GM19099 (cell line): ENCODE data around the gene SOX8.

Source experiments
- POLR2A ChIP-seq: IDR thresholded peaks from 3 replicates; pipeline ENCODE4 v1.6.1; 2011; ENCODE audit warnings: low read depth; ENCODE audit not compliant: insufficient read length; ENCODE audit errors: extremely low read depth

SOX8 gene

GRCh38 chr16:979859-980594, 1.5 kb upstream of the SOX8 start:
- TF ChIP-seq POLR2A = no peak

GRCh38 chr16:980595-980854, 1.0 kb upstream of the SOX8 start:
- no peak for TF ChIP-seq POLR2A

DNA sequence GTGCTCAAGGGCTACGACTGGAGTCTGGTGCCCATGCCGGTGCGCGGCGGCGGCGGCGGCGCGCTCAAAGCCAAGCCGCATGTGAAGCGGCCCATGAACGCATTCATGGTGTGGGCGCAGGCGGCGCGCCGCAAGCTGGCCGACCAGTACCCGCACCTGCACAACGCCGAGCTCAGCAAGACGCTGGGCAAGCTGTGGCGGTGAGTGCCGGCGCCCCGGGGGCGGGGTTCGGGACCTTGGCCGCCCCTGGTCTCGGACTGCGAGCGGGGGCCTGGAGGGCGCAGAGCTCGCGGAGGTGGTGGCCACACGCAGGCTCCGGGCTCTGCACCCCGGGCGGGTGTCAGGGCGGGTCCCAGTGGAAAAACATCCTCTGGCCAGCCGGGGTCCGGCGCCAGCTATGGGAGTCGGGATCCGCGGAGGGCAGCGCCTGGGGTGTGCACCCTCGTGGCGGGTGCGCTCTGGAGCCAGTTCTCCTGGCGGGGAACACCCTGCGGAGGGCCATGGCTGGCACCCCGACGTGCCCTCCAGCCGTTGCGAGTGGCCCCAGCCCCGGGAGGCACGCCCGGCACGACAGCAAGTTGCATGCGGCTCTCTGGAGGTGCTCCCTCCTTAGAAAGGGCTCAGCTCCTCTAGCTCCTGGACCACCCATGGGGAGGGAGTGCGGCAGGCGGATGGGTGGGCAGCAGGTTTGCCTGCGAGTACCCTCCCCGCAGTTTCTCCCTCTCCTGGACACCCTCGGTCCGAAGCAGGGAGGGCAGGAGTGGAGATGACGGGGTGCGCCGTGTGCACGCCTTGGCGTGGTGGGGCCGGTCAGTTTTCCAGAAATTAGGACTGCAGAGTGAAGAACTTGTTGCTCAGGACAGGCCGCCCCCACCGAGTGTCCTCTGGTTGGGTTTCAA, 824 bp downstream of the SOX8 start:
- no peak for TF ChIP-seq POLR2A

DNA sequence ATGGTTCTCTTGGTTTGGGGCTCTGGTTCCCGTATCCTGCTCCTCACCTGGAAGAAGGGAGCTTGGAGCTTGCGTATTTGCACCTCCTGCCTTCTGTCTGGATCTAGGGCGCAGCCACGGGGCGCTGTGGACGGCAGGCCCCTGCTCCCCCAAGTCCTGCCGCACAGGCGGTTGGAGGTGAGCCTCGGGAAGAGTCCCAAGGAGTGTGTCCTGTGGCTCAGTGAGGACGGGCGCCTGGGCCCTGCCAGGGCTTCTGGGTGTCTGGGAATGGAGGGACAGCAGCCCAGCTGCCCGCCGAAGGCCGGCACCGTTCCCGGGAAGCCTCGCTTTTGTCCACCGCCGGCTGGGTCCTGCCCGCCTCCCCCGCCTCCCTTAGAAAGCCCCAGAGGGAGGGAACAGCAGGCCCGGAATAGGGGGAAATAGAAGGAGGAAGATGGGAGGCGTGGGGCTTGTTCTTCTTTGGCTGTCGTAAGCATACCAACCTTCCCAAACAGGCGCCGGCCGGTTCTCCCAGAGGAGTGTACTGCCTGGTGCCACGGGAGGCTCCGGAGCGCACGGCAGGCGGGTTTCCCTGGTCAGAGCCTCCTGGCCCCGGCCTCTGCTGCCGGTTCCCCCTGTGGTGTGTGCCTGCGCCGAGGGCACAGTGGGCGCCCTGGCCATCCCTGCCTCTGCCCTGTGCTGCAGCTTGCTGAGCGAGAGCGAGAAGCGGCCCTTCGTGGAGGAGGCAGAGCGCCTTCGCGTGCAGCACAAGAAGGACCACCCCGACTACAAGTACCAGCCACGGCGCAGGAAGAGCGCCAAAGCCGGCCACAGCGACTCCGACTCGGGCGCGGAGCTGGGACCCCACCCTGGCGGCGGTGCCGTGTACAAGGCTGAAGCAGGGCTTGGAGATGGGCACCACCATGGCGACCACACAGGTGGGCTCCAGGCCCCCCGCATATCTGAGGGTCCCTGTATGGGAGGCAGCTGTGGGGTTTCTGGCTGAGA, 1.8 kb downstream of the SOX8 start:
- no peak for TF ChIP-seq POLR2A

GRCh38 chr16:984121-984694, 2.6 kb downstream of the SOX8 start:
- no peak for TF ChIP-seq POLR2A

DNA sequence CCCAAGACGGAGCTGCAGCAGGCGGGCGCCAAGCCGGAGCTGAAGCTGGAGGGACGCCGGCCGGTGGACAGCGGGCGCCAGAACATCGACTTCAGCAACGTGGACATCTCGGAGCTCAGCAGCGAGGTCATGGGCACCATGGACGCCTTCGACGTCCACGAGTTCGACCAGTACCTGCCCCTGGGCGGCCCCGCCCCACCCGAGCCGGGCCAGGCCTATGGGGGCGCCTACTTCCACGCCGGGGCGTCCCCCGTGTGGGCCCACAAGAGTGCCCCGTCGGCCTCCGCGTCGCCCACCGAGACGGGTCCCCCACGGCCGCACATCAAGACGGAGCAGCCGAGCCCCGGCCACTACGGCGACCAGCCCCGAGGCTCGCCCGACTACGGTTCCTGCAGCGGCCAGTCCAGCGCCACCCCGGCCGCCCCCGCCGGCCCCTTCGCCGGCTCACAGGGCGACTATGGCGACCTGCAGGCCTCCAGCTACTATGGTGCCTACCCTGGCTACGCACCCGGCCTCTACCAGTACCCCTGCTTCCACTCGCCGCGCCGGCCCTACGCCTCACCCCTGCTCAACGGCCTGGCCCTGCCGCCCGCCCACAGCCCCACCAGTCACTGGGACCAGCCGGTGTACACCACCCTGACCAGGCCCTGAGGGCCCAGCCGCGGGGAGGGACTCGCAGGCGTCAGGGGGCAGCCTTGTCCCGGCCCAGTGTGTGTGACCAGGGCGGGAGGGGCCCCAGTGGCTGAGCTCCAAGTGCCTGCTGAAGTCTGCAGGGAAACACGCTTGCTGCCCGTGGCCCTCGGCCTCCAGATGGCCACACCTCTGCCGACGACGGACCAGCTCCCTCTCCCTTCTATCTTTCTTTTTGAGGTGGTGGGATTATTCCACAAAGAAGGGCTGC, 3.4 kb downstream of the SOX8 start:
- no peak for TF ChIP-seq POLR2A

DNA sequence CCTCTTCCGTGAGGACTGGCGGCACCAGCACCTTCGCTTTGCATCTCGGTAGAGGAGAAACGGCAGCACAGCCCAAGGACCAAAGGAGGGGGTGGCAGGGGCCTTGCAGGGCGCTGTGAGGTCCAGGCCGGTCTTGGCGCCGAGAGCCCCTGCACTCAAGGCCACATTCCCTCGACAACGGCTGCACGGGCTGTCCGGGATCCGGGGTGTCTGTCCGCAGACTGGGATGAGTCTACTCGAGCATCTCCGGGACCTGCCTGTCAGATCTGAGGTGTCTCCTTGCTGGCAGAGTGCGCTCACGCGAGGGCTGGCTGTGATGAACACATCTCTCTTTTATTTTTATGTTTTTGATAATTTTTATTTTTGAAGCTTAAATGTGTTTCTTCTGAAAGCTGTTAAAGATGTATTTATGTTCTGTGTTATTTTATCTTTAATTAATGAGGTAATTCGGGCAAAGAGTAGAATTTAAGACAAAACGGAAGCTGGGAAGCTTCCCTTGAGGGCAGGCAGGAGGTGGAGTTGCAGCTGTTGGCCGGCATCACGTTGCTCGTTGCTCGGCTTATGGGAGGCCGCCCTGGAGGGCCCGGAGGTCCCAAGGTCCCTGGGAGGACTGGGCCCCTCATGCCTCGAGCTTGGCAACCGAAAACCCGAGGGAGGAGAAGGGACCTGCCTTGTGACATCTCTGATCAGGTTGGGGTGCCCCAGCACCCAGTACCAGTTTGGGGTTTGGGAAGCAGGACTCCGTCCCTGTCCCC, 4.3 kb downstream of the SOX8 start:
- no peak for TF ChIP-seq POLR2A

GRCh38 chr16:986411-986810, 4.8 kb downstream of the SOX8 start:
- no peak for TF ChIP-seq POLR2A

GRCh38 chr16:986925-987582, 5.5 kb downstream of the SOX8 start:
- no peak for TF ChIP-seq POLR2A

DNA sequence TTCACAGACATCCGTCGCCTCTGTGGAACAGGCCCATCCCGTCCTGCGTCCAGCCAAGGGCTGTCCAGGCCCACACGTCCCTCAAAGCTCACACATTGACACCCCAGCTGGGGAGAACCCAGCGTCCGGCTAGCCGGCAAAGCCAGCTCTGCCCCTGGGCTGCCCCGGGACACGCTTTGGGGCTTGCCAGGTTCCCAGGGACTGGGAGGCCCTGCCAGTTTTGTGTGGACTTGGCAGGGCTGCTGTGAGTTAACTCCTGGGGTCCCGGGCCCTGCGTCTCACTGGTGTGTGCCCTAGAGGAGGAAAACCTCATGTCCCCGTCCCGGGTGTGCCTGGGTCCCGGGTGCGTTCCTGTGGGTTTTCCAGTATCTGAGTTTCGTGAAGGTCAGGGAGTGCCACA, 6.3 kb downstream of the SOX8 start:
- TF ChIP-seq POLR2A = no peak

DNA sequence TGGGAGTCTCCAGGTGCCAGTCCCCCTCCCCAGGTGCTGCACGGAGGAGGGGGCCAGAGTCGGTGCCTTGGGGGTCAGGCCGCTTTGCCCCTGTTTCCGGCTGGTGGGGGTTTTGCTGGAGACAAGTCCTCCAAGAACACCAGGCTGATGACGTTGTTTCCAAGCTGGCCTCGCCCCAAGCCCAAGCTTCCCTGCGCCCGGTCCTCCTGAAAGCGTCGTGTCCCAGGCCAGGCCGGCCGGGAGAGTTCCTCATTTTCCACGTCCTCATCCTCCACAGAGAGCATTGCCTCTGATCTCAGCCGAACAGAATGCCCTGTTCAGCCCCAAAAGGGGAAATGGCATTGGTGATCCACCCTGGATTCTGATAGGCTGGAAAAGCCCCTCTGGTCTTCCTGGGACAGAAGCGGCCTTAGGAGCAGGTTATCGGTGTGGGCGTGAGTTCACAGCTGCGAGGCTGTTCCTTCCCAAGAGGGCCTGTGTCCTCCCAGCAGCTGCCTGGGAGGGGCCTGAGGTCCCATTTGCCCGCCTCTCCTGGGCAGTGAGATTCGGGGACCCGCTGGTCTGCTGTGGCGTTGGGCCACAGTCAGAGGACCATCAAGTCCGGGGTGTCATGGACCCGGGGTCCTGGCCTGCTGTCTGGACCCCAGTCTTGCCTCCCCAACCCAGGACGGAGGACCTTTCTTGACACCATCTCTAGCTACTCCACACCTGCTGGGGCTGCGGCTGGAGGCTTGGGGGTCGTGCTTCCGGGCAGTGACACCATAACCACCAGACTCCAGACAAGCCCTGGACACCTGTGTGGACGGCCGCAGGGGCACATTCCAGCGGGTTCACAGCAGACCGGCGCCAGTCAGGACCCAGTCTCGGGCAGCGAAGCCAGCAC, 7.1 kb downstream of the SOX8 start:
- no peak for TF ChIP-seq POLR2A

DNA sequence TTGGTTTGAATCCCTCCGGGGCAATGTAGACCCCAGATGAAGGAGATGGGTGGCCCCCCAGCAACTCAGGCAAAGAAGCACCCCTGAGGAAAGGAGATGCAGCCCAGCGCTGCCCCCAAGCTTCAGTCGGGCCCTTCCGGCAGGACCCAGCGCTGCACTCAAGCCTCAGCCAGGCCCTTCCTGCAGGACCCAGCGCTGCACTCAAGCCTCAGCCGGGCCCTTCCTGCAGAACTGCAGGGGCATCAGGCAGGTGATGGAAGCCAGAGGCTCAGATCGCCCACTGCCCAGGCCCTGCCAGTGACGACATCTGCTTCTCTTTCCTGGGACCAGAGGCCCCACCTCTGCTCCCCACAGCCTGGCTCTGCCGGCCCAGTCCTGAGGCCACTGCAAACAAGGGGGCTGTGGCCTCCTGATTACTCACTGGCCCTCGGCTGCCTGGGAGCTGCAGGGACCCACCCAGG, 7.8 kb downstream of the SOX8 start:
- no peak for TF ChIP-seq POLR2A
